ENCODE data around the gene ERG. TPM values are rescaled to one million over a fixed set of nuclear protein-coding genes. Genes with fewer than 3 reads are reported as not detected.

ERG gene
- total and polyA plus RNA-seq, 2 experiments from 2014 or later = 0.14 to 0.44 TPM

GRCh38 chr21:38363693-38364092 lies 134.6 kb downstream of the ERG start:
- H3K27me3 ChIP-seq (ENCODE audit: insufficient read depth) = no peaks in the 10 kb centered on the region
- H3F3A ChIP-seq (replicated peaks; ENCODE audit: low read depth) = no peaks in the 10 kb centered on the region
- no peak overlapping the region for H2AFZ ChIP-seq
- no peak for ATAC-seq
- no peaks in the 10 kb centered on the region for H3K36me3 ChIP-seq (ENCODE audit: insufficient read depth)
- peaks cover 8% of the 10 kb centered on the region; the same call in 2 of the 3 replicates for H3K9me3 Mint-ChIP-seq
- no peaks in the 10 kb centered on the region for H4K20me1 ChIP-seq (replicated peaks; ENCODE audit: insufficient read depth)
- H3K4me3 Mint-ChIP-seq = no peak overlapping the region
- H3K27ac Mint-ChIP-seq = no peak overlapping the region
- H3K9me2 ChIP-seq (ENCODE audit: insufficient read depth) = 0 out of 2 replicates have a peak, but pooled peaks cover 4% of the 10 kb centered on the region
- no peak for DNase-seq (ENCODE audit: low spot score)
- H3K4me2 ChIP-seq = no peak overlapping the region
- H3K27me3 Mint-ChIP-seq (ENCODE audit: insufficient read depth, low read depth, poor library complexity) = peaks cover 2% of the 10 kb centered on the region
- H3K4me1 ChIP-seq (ENCODE audit: insufficient read depth) = no peaks in the 10 kb centered on the region
- no peak overlapping the region for H3K27ac ChIP-seq (ENCODE audit: low read depth)
- no peak overlapping the region for H3K4me3 ChIP-seq
- no peaks in the 10 kb centered on the region for H3K79me2 ChIP-seq (replicated peaks; ENCODE audit: insufficient read depth)
- H3K4me1 Mint-ChIP-seq = no peaks in the 10 kb centered on the region
- no peaks in the 10 kb centered on the region; the same call in 2 of the 3 replicates for H3K36me3 Mint-ChIP-seq (ENCODE audit: low read depth)
- TF ChIP-seq JUNB (IDR thresholded peaks at IDR 0.05; ENCODE audit: unreplicated experiment) = no peak
- TF ChIP-seq POLR2AphosphoS5 (IDR thresholded peaks at IDR 0.05; ENCODE audit: low read depth) = no peak
- no peak for TF ChIP-seq CTCF (conservative IDR thresholded peaks at IDR 0.05; ENCODE audit: low read depth in 2 of 2)
- TF ChIP-seq, protein P1, sequence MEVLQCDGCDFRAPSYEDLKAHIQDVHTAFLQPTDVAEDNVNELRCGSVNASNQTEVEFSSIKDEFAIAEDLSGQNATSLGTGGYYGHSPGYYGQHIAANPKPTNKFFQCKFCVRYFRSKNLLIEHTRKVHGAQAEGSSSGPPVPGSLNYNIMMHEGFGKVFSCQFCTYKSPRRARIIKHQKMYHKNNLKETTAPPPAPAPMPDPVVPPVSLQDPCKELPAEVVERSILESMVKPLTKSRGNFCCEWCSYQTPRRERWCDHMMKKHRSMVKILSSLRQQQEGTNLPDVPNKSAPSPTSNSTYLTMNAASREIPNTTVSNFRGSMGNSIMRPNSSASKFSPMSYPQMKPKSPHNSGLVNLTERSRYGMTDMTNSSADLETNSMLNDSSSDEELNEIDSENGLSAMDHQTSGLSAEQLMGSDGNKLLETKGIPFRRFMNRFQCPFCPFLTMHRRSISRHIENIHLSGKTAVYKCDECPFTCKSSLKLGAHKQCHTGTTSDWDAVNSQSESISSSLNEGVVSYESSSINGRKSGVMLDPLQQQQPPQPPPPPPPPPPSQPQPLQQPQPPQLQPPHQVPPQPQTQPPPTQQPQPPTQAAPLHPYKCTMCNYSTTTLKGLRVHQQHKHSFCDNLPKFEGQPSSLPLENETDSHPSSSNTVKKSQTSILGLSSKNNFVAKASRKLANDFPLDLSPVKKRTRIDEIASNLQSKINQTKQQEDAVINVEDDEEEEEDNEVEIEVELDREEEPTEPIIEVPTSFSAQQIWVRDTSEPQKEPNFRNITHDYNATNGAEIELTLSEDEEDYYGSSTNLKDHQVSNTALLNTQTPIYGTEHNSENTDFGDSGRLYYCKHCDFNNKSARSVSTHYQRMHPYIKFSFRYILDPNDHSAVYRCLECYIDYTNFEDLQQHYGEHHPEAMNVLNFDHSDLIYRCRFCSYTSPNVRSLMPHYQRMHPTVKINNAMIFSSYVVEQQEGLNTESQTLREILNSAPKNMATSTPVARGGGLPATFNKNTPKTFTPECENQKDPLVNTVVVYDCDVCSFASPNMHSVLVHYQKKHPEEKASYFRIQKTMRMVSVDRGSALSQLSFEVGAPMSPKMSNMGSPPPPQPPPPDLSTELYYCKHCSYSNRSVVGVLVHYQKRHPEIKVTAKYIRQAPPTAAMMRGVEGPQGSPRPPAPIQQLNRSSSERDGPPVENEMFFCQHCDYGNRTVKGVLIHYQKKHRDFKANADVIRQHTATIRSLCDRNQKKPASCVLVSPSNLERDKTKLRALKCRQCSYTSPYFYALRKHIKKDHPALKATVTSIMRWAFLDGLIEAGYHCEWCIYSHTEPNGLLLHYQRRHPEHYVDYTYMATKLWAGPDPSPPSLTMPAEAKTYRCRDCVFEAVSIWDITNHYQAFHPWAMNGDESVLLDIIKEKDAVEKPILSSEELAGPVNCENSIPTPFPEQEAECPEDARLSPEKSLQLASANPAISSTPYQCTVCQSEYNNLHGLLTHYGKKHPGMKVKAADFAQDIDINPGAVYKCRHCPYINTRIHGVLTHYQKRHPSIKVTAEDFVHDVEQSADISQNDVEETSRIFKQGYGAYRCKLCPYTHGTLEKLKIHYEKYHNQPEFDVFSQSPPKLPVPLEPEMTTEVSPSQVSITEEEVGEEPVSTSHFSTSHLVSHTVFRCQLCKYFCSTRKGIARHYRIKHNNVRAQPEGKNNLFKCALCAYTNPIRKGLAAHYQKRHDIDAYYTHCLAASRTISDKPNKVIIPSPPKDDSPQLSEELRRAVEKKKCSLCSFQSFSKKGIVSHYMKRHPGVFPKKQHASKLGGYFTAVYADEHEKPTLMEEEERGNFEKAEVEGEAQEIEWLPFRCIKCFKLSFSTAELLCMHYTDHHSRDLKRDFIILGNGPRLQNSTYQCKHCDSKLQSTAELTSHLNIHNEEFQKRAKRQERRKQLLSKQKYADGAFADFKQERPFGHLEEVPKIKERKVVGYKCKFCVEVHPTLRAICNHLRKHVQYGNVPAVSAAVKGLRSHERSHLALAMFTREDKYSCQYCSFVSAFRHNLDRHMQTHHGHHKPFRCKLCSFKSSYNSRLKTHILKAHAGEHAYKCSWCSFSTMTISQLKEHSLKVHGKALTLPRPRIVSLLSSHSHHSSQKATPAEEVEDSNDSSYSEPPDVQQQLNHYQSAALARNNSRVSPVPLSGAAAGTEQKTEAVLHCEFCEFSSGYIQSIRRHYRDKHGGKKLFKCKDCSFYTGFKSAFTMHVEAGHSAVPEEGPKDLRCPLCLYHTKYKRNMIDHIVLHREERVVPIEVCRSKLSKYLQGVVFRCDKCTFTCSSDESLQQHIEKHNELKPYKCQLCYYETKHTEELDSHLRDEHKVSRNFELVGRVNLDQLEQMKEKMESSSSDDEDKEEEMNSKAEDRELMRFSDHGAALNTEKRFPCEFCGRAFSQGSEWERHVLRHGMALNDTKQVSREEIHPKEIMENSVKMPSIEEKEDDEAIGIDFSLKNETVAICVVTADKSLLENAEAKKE (CRISPR knock-in tag; IDR thresholded peaks at IDR 0.05) = no peak
- TF ChIP-seq, protein P2, sequence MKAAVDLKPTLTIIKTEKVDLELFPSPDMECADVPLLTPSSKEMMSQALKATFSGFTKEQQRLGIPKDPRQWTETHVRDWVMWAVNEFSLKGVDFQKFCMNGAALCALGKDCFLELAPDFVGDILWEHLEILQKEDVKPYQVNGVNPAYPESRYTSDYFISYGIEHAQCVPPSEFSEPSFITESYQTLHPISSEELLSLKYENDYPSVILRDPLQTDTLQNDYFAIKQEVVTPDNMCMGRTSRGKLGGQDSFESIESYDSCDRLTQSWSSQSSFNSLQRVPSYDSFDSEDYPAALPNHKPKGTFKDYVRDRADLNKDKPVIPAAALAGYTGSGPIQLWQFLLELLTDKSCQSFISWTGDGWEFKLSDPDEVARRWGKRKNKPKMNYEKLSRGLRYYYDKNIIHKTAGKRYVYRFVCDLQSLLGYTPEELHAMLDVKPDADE (IDR thresholded peaks at IDR 0.05) = no peak
- TF ChIP-seq ZNF114 (CRISPR knock-in tag; IDR thresholded peaks at IDR 0.05) = no peak
- TF ChIP-seq NANOG (IDR thresholded peaks at IDR 0.05; ENCODE audit: borderline replicate concordance) = no peak
